PC-9 (cell line): ENCODE measurements around the gene LSM3. TPM values are rescaled to one million over a fixed set of nuclear protein-coding genes. Genes with fewer than 3 reads are reported as not detected.

Experiments used
- BruUV-seq: library from RNA; stranded (reverse); fragments of 400-500 nt; replicated peaks from 2 replicates; lab custom pipeline; 2021; lab: Mats Ljungman, UMichigan
- CTCF ChIA-PET: fragments of 300-600 bp; sonication (Branson Sonifier 250); formaldehyde crosslinking; loops from one replicate; lab custom pipeline; 2022; ENCODE audit warnings: antibody characterized with exemption; lab: Charles Lee
- POLR2A ChIA-PET: fragments of 300-600 bp; sonication (Branson Sonifier 250); formaldehyde crosslinking; loops from one replicate; lab custom pipeline; 2022; ENCODE audit warnings: antibody characterized with exemption; ENCODE audit not compliant: unreplicated experiment; lab: Charles Lee
- DNase-seq, 2 experiments: peaks; one replicate each; pipeline versions ENCODE4 v3.0.0 to v3.0.0-alpha.2; 2015 to 2022; ENCODE audit warnings: mixed read lengths in 1 of 2
- H2AFZ ChIP-seq: fragments of 200-600 bp; sonication (generic); 2 replicates; pipeline ENCODE4 v1.8.1; 2017; ENCODE audit warnings: antibody characterized with exemption
- H3F3A ChIP-seq: fragments of 200-600 bp; sonication (generic); 2 replicates; pipeline ENCODE4 v1.8.1; 2017; ENCODE audit warnings: antibody characterized with exemption, mild to moderate bottlenecking, low read depth; ENCODE audit not compliant: insufficient read depth
- H3K27ac ChIP-seq: fragments of 200-600 bp; sonication (generic); 2 replicates; pipeline ENCODE4 v1.6.1; 2016; ENCODE audit warnings: mixed run types
- H3K27me3 ChIP-seq: fragments of 200-600 bp; sonication (generic); 2 replicates; pipeline ENCODE4 v1.6.1; 2016; ENCODE audit warnings: low read depth, mixed run types; ENCODE audit not compliant: insufficient read depth
- H3K36me3 ChIP-seq: fragments of 200-600 bp; sonication (generic); 2 replicates; pipeline ENCODE4 v1.6.1; 2016; ENCODE audit warnings: low read depth, mixed run types
- H3K4me1 ChIP-seq: fragments of 200-600 bp; sonication (generic); replicated peaks from 2 replicates; pipeline ENCODE4 v1.6.1; 2016; ENCODE audit warnings: mixed run types; ENCODE audit not compliant: insufficient read depth
- H3K4me2 ChIP-seq: fragments of 200-600 bp; sonication (generic); 2 replicates; pipeline ENCODE4 v1.6.1; 2017; ENCODE audit warnings: mixed run types
- H3K4me3 ChIP-seq: fragments of 200-600 bp; sonication (generic); 2 replicates; pipeline ENCODE4 v1.6.1; 2016; ENCODE audit warnings: mixed run types
- H3K79me2 ChIP-seq: fragments of 200-600 bp; sonication (generic); 2 replicates; pipeline ENCODE4 v1.6.1; 2017; ENCODE audit warnings: low read depth, mixed run types
- H3K9me2 ChIP-seq: fragments of 200-600 bp; sonication (generic); 2 replicates; pipeline ENCODE4 v1.8.1; 2017; ENCODE audit warnings: mild to moderate bottlenecking; ENCODE audit not compliant: insufficient read depth
- H3K9me3 ChIP-seq: fragments of 200-600 bp; sonication (generic); 2 replicates; pipeline ENCODE4 v1.8.1; 2016; ENCODE audit warnings: low read depth; ENCODE audit not compliant: insufficient read depth
- H4K20me1 ChIP-seq: fragments of 200-600 bp; sonication (generic); 2 replicates; pipeline ENCODE4 v1.8.1; 2017; ENCODE audit not compliant: insufficient read depth
- CTCF ChIP-seq: fragments of 200-600 bp; sonication (generic); conservative IDR thresholded peaks from 2 replicates; pipeline ENCODE4 v1.6.1; 2017; ENCODE audit warnings: mixed run types, antibody characterized with exemption, mild to moderate bottlenecking, moderate library complexity
- EZH2 ChIP-seq: fragments of 200-600 bp; sonication (generic); IDR thresholded peaks from 2 replicates; pipeline ENCODE4 v1.8.0; 2017; ENCODE audit warnings: antibody characterized with exemption, low read depth
- intact Hi-C: fragments of 100-400 bp; cut with micrococcal nuclease; formaldehyde crosslinking; loops from one replicate; pipeline ENCODE4 v1.10.0; 2022; ENCODE audit not compliant: unreplicated experiment
- total RNA-seq: library from RNA; stranded (reverse); gene quantifications from 2 replicates; pipeline ENCODE4 v1.2.3, GENCODE V29; 2021

Gene LSM3
- total RNA-seq, 1 experiment from 2014 or later = 18.3 TPM

GRCh38 chr3:14143271-14144225, 35.1 kb upstream of the LSM3 start:
- DNase-seq = peak; percentile 60 to 92

GRCh38 chr3:14144423-14145075, 34.1 kb upstream of the LSM3 start:
- H3K79me2 ChIP-seq = no peaks in the 10 kb centered on the region
- H3F3A ChIP-seq = peaks cover 37% of the 10 kb centered on the region
- H3K27ac ChIP-seq = peak overlapping the region; percentile 88
- ChIA-PET CTCF (interaction anchor here (0.6 kb wide), 1 partner anchor 136 kb away, joined by 3 read pairs; no protein-coding TSS in a partner anchor), POLR2A (interaction anchor here (0.5 to 1.3 kb wide), 8 partner anchors 14 to 1501 kb away, joined by 3 to 16 read pairs (median 8); partner anchors contain the start of genes CHCHD4, LSM3 and TMEM43)
- no peaks in the 10 kb centered on the region for H4K20me1 ChIP-seq
- no peaks in the 10 kb centered on the region for H3K27me3 ChIP-seq
- peak; percentile 74 to 96 for DNase-seq
- peak overlapping the region; percentile 5; the same call in 1 of the 2 replicates for H2AFZ ChIP-seq
- H3K4me1 ChIP-seq = peaks cover 44% of the 10 kb centered on the region
- no TSS peak for BruUV-seq
- H3K4me3 ChIP-seq = peak overlapping the region; percentile 51
- peak overlapping the region; percentile 88 for H3K4me2 ChIP-seq
- intact Hi-C loops = loop anchor here (1.0 to 2.0 kb wide), 3 partner anchors 19 to 248 kb away; partner anchors contain the start of genes LSM3, TMEM43 and XPC
- TF ChIP-seq CTCF (no peak), EZH2 (no peak)
- H3K9me3 ChIP-seq = no peaks in the 10 kb centered on the region
- H3K9me2 ChIP-seq = no peaks in the 10 kb centered on the region
- peaks cover 19% of the 10 kb centered on the region for H3K36me3 ChIP-seq

More at GRCh38 chr3:14143271-14144225, 35.1 kb upstream of the LSM3 start:
- peaks cover 44% of the 10 kb centered on the region for H3K4me1 ChIP-seq
- H3F3A ChIP-seq = peaks cover 37% of the 10 kb centered on the region
- H3K79me2 ChIP-seq = no peaks in the 10 kb centered on the region
- intact Hi-C loops = loop anchor here (1.0 to 2.0 kb wide), 3 partner anchors 18 to 247 kb away; partner anchors contain the start of genes LSM3, TMEM43 and XPC
- H3K27ac ChIP-seq = peak overlapping the region; percentile 88
- H3K4me3 ChIP-seq = 0 out of 2 replicates have a peak overlapping the region, but pooled peaks have one; percentile 19
- H2AFZ ChIP-seq = no peak overlapping the region
- BruUV-seq = TSS peak; percentile 18
- H3K9me3 ChIP-seq = no peaks in the 10 kb centered on the region
- H3K27me3 ChIP-seq = no peaks in the 10 kb centered on the region
- ChIA-PET CTCF (no interaction called here), POLR2A (interaction anchor here (0.5 to 1.3 kb wide), 6 partner anchors 15 to 1502 kb away, joined by 3 to 26 read pairs (median 10); partner anchors contain the start of gene LSM3)
- H3K9me2 ChIP-seq = no peaks in the 10 kb centered on the region
- peaks cover 19% of the 10 kb centered on the region for H3K36me3 ChIP-seq
- H3K4me2 ChIP-seq = peak overlapping the region; percentile 88
- no peaks in the 10 kb centered on the region for H4K20me1 ChIP-seq
- TF ChIP-seq EZH2 = no peak
- no peak for TF ChIP-seq CTCF

GRCh38 chr3:14145236-14145635, 33.4 kb upstream of the LSM3 start:
- no TSS peak for BruUV-seq
- intact Hi-C loops = loop anchor here (2.0 kb wide), 1 partner anchor 34 kb away; the partner anchor contains the start of genes LSM3 and XPC

More at GRCh38 chr3:14145236-14145635, 33.4 kb upstream of the LSM3 start:
- Histone ChIP-seq H3K27me3 (no peaks in the 10 kb centered on the region), H4K20me1 (no peaks in the 10 kb centered on the region), H2AFZ (no peak overlapping the region), H3K79me2 (no peaks in the 10 kb centered on the region), H3K36me3 (peaks cover 19% of the 10 kb centered on the region), H3K9me3 (no peaks in the 10 kb centered on the region), H3K4me1 (peaks cover 44% of the 10 kb centered on the region), H3K27ac (peak overlapping the region; percentile 88), H3F3A (peaks cover 37% of the 10 kb centered on the region), H3K9me2 (no peaks in the 10 kb centered on the region), H3K4me3 (peak overlapping the region; percentile 51; the same call in 1 of the 2 replicates), H3K4me2 (peak overlapping the region; percentile 88)
- DNase-seq = no peak
- ChIA-PET POLR2A (interaction anchor here (0.5 to 1.3 kb wide), 6 partner anchors 20 to 730 kb away, joined by 3 to 16 read pairs (median 7); partner anchors contain the start of genes CHCHD4, LSM3 and TMEM43), CTCF (interaction anchor here (0.6 kb wide), 1 partner anchor 135 kb away, joined by 3 read pairs; no protein-coding TSS in a partner anchor)
- no peak for TF ChIP-seq CTCF
- TF ChIP-seq EZH2 = no peak
